ENCODE data around the gene CTPS2.
"Not testable (repeated sequence)": the region's sequence is repeated elsewhere in the genome, so short reads cannot be mapped to it uniquely, and the experiment has no call there.

CTPS2 gene

GRCh38 chrX:16601885-16602284 is 110.6 kb downstream of the CTPS2 start:
- no peak for DNase-seq

- no peak for DNase-seq
These were observed 118.0 kb downstream of the CTPS2 start for GRCh38 chrX:16594490-16594889.

GRCh38 chrX:16593801-16594200 is 118.7 kb downstream of the CTPS2 start:
- DNase-seq: no peak

- no peak for DNase-seq
These were observed 120.2 kb downstream of the CTPS2 start for GRCh38 chrX:16592194-16592770.

- no peak for DNase-seq
These were observed 122.6 kb downstream of the CTPS2 start for GRCh38 chrX:16589826-16590225.

- DNase-seq: peak; percentile 78
These were observed 123.3 kb downstream of the CTPS2 start for GRCh38 chrX:16589211-16589610.

- peak; percentile 42 for DNase-seq
These were observed 124.2 kb downstream of the CTPS2 start for GRCh38 chrX:16588266-16588665.

GRCh38 chrX:16587836-16588235 is 124.6 kb downstream of the CTPS2 start:
- DNase-seq: peak; percentile 33

GRCh38 chrX:16586377-16587112 is 125.9 kb downstream of the CTPS2 start:
- no peak for DNase-seq

- no peak for DNase-seq
These were observed 126.7 kb downstream of the CTPS2 start for GRCh38 chrX:16585486-16586376.

- DNase-seq: not testable (repeated sequence)
These were observed 132.3 kb downstream of the CTPS2 start for GRCh38 chrX:16580004-16580797.

GRCh38 chrX:16579517-16579916 is 133.0 kb downstream of the CTPS2 start:
- DNase-seq: no peak

- peak; percentile 84 for DNase-seq
These were observed 134.3 kb downstream of the CTPS2 start for GRCh38 chrX:16578218-16578617.

GRCh38 chrX:16577483-16578029 is 134.9 kb downstream of the CTPS2 start:
- no peak for DNase-seq

GRCh38 chrX:16575388-16575787 is 137.1 kb downstream of the CTPS2 start:
- not testable (repeated sequence) for DNase-seq

GRCh38 chrX:16573781-16574180 is 138.7 kb downstream of the CTPS2 start:
- DNase-seq: peak; percentile 91

- no peak for DNase-seq
These were observed 144.8 kb downstream of the CTPS2 start for GRCh38 chrX:16567681-16568080.

- DNase-seq: no peak
These were observed 145.9 kb downstream of the CTPS2 start for GRCh38 chrX:16566571-16566970.

- DNase-seq: no peak
These were observed 152.3 kb downstream of the CTPS2 start for GRCh38 chrX:16560173-16560572.

- no peak for DNase-seq
These were observed 153.3 kb downstream of the CTPS2 start for GRCh38 chrX:16559206-16559619.

- no peak for DNase-seq
These were observed 154.0 kb downstream of the CTPS2 start for GRCh38 chrX:16558489-16558888.

GRCh38 chrX:16552546-16552945 is 159.9 kb downstream of the CTPS2 start:
- DNase-seq: no peak

Data from fibroblast of skin of scalp (primary cell).